Activated CD8-positive, alpha-beta memory T cell treated with anti-CD3 and anti-CD28 coated beads for 36 hours (primary cell): ENCODE data around the gene TXNIP. TPM values are rescaled to one million over a fixed set of nuclear protein-coding genes. Genes with fewer than 3 reads are reported as not detected.

Experiments
- CTCF ChIA-PET: fragments of 350-600 bp; sonication (Branson Sonifier 250); formaldehyde crosslinking; loops from one replicate; lab custom pipeline; 2021; ENCODE audit warnings: antibody characterized with exemption; lab: Charles Lee
- POLR2A ChIA-PET: fragments of 350-600 bp; sonication (Branson Sonifier 250); formaldehyde crosslinking; loops from one replicate; lab custom pipeline; 2021; ENCODE audit warnings: antibody characterized with exemption; lab: Charles Lee
- total RNA-seq, 2 experiments: library from RNA; stranded (reverse); gene quantifications; one replicate each; pipeline ENCODE4 v1.2.3, GENCODE V29; 2021

The TXNIP gene
- total RNA-seq, 2 experiments from 2014 or later = 62.1 to 62.8 TPM

- ChIA-PET CTCF (interaction anchor here (1.4 kb wide), 1 partner anchor 14 kb away, joined by 3 read pairs; no protein-coding TSS in a partner anchor), POLR2A (no interaction called here)
Measured at GRCh38 chr1:146019231-146020057, 23.1 kb upstream of the TXNIP start.

DNA sequence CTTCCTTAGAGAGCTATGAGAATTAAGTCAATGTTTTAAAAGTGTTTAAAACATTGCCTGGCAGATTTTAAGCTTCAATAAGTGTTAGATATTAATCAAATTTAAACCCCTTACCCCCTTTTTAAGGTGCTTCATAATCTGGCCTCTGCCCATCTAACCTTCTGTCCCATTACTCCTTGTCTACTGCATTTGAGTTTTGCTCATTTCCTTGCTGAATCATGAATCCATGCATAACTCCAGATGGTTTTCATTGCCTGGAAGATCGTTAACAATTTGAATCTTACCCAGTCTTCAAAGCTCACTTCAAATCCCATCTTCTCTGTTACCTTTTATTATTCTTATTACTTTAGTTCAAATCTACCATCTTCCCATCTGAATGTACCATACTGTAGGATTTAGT is 20.5 kb upstream of the TXNIP start:
- CTCF ChIA-PET = interaction anchor here (0.9 to 2.4 kb wide), 3 partner anchors 18 to 83 kb away, joined by 3 to 9 read pairs (median 4); no protein-coding TSS in a partner anchor
- POLR2A ChIA-PET = no interaction called here

DNA sequence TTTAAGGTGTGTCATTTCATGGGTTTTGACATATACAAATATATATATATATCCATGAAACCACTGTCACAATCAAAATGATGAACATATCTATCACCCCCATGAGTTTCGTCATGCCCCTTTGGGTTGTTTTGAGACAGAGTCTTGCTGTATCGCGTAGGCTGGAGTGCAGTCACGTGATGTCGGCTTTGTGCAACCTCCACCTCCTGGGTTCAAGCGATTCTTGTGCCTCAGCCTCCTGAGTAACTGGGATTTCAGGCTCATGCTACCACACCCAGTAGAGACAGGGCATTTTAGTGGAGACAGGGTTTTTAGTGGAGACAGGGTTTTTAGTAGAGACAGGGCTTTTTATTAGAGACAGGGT is 17.2 kb upstream of the TXNIP start:
- POLR2A ChIA-PET = no interaction called here
- CTCF ChIA-PET = interaction anchor here (0.7 to 9.5 kb wide), 3 partner anchors 8 to 35 kb away, joined by 3 to 161 read pairs (median 3); partner anchors contain the start of gene HJV

GRCh38 chr1:146012703-146013558 is 16.6 kb upstream of the TXNIP start:
- ChIA-PET CTCF (interaction anchor here (0.7 to 9.5 kb wide), 5 partner anchors 8 to 48 kb away, joined by 3 to 161 read pairs (median 3); partner anchors contain the start of genes ANKRD34A, HJV and POLR3GL), POLR2A (interaction anchor here (0.9 kb wide), 1 partner anchor 55 kb away, joined by 5 read pairs; the partner anchor contains the start of gene LIX1L)

- POLR2A ChIA-PET = no interaction called here
- CTCF ChIA-PET = interaction anchor here (0.6 to 9.5 kb wide), 3 partner anchors 23 to 117 kb away, joined by 3 to 161 read pairs (median 3); no protein-coding TSS in a partner anchor
Measured at GRCh38 chr1:146010126-146010738, 13.9 kb upstream of the TXNIP start.

- CTCF ChIA-PET = interaction anchor here (0.6 to 9.5 kb wide), 12 partner anchors 14 to 163 kb away, joined by 3 to 161 read pairs (median 3); partner anchors contain the start of gene HJV
- POLR2A ChIA-PET = interaction anchor here (0.6 to 1.0 kb wide), 3 partner anchors 28 to 67 kb away, joined by 3 to 6 read pairs (median 4); no protein-coding TSS in a partner anchor
Measured at GRCh38 chr1:146007489-146008133, 11.2 kb upstream of the TXNIP start.

- CTCF ChIA-PET = interaction anchor here (1.8 to 5.0 kb wide), 2 partner anchors 23 to 156 kb away, joined by 5 to 28 read pairs; partner anchors contain the start of gene NUDT17
- POLR2A ChIA-PET = interaction anchor here (1.4 kb wide), 1 partner anchor 37 kb away, joined by 3 read pairs; the partner anchor contains the start of genes ANKRD34A and POLR3GL
Measured at GRCh38 chr1:146001709-146002108, 5.3 kb upstream of the TXNIP start.

- POLR2A ChIA-PET = no interaction called here
- CTCF ChIA-PET = interaction anchor here (1.0 to 5.1 kb wide), 3 partner anchors 11 to 153 kb away, joined by 4 to 37 read pairs (median 4); no protein-coding TSS in a partner anchor
Measured at GRCh38 chr1:145999321-146000024, 3.1 kb upstream of the TXNIP start.

GRCh38 chr1:145997718-145998023 is 1.3 kb upstream of the TXNIP start:
- CTCF ChIA-PET = interaction anchor here (0.6 to 5.1 kb wide), 5 partner anchors 15 to 38 kb away, joined by 3 to 37 read pairs (median 3); no protein-coding TSS in a partner anchor

DNA sequence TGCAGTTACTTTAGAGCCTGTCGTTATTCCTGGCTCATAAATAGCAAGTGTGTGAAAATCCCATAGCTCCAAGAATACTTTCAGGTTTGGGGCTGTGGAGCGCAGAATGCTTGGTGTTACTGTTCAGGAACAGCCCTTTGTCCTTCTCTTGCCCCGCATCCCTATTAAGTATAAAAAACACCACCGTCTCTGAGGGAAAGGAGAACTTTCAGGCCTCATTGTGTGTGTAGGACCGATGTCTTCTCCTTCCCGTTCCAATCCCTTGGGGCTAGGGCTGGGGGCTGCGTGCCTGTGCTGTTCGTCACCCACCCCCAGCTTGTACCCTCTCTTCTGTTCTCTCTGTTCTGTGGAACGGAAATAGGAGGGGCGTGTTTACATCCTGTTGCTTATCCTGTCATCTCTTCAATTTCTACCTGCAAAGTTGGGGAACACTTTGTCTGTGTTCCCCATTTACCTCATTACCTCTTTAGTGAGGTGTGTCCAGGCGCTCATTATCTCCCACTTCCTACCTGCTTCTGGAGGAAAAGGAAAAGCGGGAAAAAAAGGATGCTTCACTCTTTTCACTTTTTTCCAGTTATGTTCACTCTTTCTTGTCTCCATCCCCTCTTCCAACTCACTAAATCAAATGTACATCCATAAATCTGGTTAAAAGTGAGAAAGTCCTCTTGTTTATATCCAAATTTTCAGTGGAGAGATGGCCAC is 788 bp upstream of the TXNIP start:
- ChIA-PET CTCF (interaction anchor here (0.8 to 5.1 kb wide), 6 partner anchors 9 to 152 kb away, joined by 3 to 37 read pairs (median 4); partner anchors contain the start of gene NUDT17), POLR2A (interaction anchor here (0.6 to 2.9 kb wide), 9 partner anchors 9 to 139 kb away, joined by 3 to 28 read pairs (median 4); partner anchors contain the start of genes ANKRD34A, PIAS3 and POLR3GL)

More at GRCh38 chr1:145997718-145998023, 1.3 kb upstream of the TXNIP start:
- POLR2A ChIA-PET = interaction anchor here (0.8 to 2.9 kb wide), 4 partner anchors 13 to 36 kb away, joined by 3 to 28 read pairs (median 11); partner anchors contain the start of genes ANKRD34A and POLR3GL

GRCh38 chr1:145995964-145996432 is 381 bp downstream of the TXNIP start:
- ChIA-PET CTCF (interaction anchor here (0.7 to 5.1 kb wide), 3 partner anchors 9 to 18 kb away, joined by 3 to 37 read pairs (median 5); no protein-coding TSS in a partner anchor), POLR2A (interaction anchor here (0.6 to 2.9 kb wide), 9 partner anchors 10 to 177 kb away, joined by 3 to 28 read pairs (median 4); partner anchors contain the start of gene PIAS3)

GRCh38 chr1:145995148-145995881 is 1.1 kb downstream of the TXNIP start:
- CTCF ChIA-PET = interaction anchor here (5.1 kb wide), 1 partner anchor 17 kb away, joined by 37 read pairs; no protein-coding TSS in a partner anchor
- POLR2A ChIA-PET = interaction anchor here (2.9 kb wide), 1 partner anchor 10 kb away, joined by 18 read pairs; no protein-coding TSS in a partner anchor

DNA sequence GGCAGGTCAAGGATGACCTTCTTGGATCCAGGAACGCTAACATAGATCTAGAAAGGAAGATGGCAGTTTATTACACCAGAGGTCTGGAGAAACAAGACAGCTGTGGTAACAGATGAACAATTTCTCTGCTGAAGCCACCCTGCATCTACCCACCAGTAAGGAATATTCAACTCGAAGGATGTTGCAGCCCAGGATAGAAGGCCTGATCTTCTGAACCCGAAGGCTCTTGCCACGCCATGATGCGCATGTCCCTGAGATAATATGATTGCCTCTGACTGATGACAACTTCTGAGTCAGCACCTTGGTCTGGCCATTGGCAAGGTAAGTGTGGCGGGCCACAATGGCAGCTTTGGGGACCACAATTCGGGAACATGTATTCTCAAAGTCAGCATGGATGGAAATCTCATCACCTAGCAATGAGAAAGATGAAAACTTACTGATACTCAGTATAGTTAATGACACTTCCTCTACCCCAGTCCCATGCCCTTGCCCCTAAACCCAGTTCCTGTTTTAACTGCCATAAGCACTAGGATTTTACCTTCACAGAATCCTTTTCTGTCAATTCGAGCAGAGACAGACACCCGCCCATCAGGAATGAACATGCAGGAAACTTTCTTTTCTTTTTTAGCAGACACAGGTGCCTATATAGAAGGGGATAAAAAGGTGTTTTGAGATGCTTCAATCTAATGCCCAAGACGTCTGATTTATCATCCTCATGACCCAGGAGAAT is 1.8 kb downstream of the TXNIP start:
- ChIA-PET POLR2A (interaction anchor here (1.2 to 3.5 kb wide), 3 partner anchors 9 to 31 kb away, joined by 5 to 19 read pairs (median 18); no protein-coding TSS in a partner anchor), CTCF (interaction anchor here (1.9 to 5.1 kb wide), 4 partner anchors 10 to 17 kb away, joined by 7 to 37 read pairs (median 18); no protein-coding TSS in a partner anchor)
